Activated CD4-positive, alpha-beta T cell treated with anti-CD3 and anti-CD28 coated beads, Interleukin-2, Interleukin-6, amounts not matched to agents 100 ng/mL and 50 ng/mL, durations not matched to agents 16 hours and 8 hours (primary cell): ENCODE results near the gene CRACDL.

Experiments used
- DNase-seq: peaks from one replicate; pipeline ENCODE4 v3.0.0-alpha.2; 2020

Gene CRACDL, protein sequence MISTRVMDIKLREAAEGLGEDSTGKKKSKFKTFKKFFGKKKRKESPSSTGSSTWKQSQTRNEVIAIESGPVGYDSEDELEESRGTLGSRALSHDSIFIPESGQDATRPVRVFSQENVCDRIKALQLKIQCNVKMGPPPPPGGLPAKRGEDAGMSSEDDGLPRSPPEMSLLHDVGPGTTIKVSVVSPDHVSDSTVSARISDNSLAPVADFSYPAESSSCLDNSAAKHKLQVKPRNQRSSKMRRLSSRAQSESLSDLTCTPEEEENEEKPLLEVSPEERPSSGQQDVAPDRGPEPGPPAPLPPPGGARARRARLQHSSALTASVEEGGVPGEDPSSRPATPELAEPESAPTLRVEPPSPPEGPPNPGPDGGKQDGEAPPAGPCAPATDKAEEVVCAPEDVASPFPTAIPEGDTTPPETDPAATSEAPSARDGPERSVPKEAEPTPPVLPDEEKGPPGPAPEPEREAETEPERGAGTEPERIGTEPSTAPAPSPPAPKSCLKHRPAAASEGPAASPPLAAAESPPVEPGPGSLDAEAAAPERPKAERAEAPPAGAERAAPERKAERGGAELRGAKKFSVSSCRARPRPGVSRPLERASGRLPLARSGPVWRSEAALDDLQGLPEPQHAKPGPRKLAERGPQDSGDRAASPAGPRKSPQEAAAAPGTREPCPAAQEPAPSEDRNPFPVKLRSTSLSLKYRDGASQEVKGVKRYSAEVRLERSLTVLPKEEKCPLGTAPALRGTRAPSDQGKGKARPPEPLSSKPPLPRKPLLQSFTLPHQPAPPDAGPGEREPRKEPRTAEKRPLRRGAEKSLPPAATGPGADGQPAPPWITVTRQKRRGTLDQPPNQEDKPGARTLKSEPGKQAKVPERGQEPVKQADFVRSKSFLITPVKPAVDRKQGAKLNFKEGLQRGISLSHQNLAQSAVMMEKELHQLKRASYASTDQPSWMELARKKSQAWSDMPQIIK

GRCh38 chr2:98935777-98936352 is at the start of gene CRACDL:
Gene CRACDL (minus strand): TSS chr2:98936225. CDS start chr2:98846800, 89,425 bp downstream.
- no peak for DNase-seq

- DNase-seq: no peak
These were observed 39.6 kb upstream of the CRACDL start for GRCh38 chr2:98975611-98976010.

DNA sequence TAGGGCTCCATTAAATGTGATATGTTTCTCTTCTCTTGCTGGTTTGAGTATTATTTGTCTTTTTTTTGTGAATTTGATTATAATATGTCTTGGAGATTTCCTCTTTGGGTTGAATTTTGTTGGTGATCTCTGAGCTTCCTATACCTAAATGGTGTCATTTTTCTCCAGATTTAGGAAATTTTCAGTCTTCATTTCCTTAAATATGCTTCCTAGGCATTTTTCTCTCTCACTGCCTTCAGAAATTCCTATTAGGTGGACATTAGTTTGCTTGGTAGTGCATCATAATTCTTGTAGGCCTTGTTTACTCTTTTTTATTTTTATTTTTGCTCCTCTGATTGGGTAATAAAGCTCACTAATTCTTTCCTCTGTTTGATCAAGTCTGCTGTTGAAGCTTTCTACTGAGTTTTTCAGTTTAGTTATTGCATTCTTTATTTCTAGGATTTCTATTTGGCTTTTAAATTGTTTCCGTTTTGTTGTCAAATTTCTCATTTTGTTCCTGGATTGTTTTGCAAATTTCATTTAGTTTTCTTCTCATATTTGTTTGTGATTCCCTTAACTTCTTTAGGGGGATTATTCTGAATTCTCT is 36.6 kb upstream of the CRACDL start:
- DNase-seq: no peak

DNA sequence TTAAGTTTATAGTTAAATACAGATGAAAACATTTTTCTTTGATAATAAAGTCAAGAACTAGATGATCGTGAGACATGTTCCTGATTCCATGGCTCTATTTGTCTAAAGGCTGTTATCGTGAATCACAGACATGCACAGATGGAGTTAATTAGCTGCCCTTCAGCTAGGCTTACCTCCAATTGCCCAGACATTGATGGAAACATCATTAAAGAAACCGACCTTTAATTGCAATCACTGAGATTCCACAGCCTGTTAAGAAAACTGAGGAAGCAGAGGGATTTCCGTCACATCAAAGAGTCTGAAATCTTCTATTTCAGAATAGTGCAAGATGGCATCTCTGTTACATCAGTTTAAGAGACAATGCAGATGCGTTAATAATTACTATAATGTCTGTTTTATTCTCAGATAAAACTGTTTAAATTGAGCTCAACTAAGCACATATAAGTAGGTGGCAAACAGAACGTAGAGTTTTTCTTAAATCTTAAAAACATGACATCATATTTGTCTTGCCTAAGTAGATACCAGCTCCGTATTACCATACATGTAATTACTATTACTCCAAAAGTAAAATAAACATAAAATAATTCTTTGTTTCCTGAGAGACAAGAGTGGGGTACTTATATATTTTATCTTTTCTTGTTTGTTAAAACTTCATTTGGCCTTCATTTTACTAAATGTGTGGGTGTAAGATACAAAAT is 23.9 kb upstream of the CRACDL start:
- DNase-seq: no peak

DNA sequence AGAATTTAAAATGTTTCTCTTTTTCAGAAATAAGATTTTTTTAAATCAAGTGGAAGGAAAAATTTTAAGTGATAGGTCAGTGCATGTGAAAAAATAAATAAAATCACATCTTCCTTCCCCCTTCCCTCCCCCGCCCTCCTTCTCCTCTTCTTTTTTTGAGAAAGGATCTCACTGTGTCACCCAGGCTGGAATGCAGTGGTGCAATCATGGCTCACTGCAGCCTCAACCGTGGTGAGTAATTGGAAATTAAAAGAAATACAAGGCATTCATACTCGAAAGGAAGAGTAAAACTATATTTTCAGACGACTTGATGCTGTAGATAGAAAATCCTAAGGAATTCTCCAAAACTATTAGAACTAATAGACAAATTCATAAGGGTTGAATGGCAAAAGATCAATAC is 16.9 kb upstream of the CRACDL start:
- DNase-seq: no peak

DNA sequence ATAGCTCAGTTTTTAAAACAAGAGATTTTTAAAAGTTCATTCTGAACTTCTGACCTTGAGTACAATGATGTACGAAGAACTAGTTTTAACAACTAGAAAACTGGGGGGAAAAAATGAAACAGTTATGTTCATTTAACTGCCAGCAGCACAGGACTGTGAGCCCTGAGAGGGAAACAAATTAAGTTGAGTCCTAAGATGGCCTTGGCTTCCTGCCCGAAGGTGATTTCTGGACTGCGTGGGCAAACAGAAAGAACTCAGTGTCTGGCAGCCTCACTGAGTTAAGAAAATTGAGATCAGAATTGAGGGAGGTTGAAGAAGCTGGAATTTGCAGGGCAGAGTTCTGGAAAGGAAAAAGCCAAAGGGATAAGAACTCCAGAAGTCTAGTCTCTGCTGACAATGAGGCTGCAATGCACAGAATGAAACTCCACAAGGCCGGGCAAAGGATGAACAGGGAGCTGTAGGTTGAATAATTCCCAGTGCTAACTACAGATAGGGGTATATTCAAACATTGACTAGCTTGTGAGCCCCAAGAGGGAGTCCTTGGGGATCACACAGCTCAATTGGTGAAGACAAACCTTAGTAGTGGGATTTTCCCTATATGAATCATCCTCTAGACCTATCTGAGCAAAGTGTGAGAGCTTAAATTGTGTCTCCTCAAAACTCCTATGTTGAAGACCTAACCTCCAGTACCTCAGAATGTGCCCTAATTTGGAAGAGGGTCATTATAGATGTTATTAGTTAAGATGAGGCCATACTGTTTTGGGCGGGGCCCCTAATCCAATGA is 13.1 kb upstream of the CRACDL start:
- DNase-seq: no peak

- DNase-seq: no peak
These were observed 11.5 kb upstream of the CRACDL start for GRCh38 chr2:98947554-98947953.

GRCh38 chr2:98946855-98947254 is 10.8 kb upstream of the CRACDL start:
- no peak for DNase-seq

DNA sequence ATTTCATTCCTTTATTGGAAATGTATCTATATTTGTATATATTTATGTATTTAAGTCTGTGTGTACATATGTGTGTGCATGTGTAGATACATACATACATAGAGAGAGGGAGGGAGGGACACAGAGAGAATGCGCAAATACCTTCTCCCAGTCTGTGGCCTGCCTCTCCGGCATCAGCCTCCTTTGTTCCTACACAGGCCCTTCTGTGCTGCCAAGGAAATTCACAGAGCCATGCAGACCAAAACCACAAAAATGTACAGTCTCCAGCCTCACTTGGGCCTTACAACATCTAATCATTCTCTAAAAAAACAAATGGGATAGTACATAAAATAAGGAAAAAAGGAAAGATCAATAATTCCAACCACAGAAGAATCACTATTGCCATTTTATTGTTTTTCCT is 8.8 kb upstream of the CRACDL start:
- DNase-seq: no peak

GRCh38 chr2:98940102-98940501 is 4.1 kb upstream of the CRACDL start:
- no peak for DNase-seq

DNA sequence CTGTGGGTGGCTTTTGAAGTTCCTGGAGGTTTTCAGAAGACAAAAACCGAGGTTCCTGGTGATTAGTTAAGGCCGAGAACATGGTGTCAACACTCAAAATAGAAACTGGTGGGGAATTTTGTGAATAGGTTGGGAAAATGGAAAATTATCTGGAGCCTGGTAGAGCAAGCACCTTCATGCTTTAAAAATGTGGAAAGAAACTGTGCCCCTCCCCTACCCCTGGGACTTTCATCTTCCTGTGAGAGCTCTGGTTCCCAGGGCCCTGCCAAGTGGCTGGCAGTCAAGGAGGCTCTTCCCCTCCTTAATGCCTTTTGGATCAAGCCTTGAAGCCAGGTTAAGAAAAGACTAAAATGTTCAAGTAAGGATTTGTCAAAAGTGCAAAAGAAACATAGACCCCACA is 1.9 kb upstream of the CRACDL start:
- DNase-seq: no peak

GRCh38 chr2:98936353-98937351 is 627 bp upstream of the CRACDL start:
- DNase-seq: peak; percentile 16

DNA sequence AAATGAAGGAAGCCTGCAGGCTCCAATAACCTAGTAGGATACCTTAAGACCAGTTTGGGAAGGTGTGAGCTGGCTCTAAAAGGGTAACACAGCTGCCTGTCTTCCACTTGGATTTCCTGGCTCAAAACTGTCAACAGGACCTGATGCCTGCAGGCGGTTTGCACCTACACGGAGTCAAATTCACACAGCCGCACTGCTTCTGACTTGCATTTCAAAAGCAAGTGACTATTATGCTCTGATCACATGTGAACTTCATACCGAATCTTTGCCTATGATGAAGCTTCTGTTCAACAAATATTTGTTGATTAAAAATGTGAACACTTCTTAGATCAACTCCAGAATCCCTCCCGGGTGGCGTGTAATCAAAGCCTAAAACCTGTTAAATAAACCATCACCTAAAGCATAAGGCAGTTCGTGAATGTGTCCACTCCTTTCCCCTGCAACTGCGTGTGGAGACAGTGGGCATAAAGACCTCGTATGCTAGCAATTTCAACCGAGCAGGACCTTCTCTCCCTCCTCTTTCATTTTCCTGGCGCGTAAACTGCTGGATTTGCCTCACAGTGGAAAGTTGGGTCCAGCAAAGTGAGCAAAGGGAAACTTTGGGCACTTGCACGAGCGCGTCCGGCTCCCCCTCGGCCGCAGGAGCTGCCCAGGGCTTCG is 784 bp downstream of the CRACDL start:
- DNase-seq: no peak

DNA sequence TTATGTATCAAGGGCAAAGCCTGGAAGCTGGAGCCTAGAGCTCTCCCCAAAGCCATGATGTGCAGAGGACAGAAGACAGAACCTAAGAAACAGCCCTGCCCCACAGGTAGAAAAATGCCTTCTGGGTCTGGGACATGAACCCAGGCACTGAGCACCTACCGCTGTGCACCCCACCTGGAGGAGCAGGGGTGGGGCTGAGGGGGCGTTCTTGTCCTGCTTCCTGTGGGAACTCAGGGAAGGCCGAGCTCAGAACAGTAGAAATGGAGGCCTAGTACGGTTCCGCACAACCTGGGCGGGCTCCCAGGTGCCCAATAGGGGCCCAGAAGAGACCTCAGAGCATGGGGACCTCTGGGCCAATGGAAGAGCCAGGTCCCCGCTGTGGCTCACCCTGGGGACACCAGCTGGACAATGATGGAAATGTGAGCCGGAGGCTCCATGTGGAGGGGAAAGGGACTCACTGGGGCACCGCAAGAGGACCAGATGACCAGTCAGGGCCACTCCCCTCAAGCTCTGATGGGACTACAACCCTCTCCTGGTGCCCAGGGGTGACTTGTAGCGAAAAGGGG is 3.2 kb downstream of the CRACDL start:
- no peak for DNase-seq

- DNase-seq: no peak
These were observed 3.9 kb downstream of the CRACDL start for GRCh38 chr2:98932164-98932563.

DNA sequence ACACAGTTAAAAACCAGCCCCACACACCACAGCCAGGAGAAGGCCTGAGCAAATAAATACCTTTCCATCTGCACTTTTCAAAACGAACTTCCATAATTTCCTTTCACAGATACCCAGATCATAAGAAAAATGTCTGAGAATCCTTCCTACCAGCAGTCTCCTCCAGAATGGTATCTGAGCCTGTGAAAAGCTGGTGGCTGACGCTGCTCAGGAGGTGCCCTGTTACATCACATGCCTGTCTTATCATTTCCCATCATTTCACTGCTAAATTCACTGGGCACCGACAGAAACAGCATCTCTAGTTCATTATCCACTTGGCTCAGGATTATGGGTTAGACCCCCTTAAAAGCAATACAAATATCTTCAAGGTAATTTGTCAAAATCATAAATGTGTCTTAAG is 4.4 kb downstream of the CRACDL start:
- no peak for DNase-seq

DNA sequence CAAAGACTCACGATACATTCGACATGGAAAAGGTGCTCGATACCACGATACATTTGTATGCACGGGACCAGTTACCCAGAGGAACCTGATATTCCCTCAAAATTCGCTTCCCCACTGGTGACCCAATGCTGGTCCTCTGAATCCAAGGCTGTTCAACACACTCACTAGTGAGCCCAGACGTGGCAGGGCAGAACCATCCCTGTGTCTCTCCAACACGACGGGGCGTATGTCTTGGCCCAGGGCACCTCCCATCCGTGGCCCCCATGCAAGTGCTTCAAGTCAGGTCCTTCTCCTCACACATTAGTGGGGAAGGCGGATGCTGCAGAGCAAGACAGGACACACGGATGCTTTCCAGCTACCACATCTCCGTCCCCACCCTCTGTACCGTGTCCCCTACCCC is 6.1 kb downstream of the CRACDL start:
- DNase-seq: no peak

GRCh38 chr2:98928242-98928641 is 7.8 kb downstream of the CRACDL start:
- no peak for DNase-seq

- DNase-seq: no peak
These were observed 9.0 kb downstream of the CRACDL start for GRCh38 chr2:98927027-98927426.
